SH-SY5Y (cell line): ENCODE data around the gene ITPR3.

Source experiments
- GATA2 ChIP-seq: IDR thresholded peaks from 2 replicates; pipeline ENCODE4 v1.6.1; 2011; ENCODE audit warnings: mild to moderate bottlenecking, low read depth, low read length
- GATA3 ChIP-seq: IDR thresholded peaks from 2 replicates; pipeline ENCODE4 v1.6.1; 2011; ENCODE audit warnings: low read depth, mild to moderate bottlenecking, low read length, moderate library complexity

GRCh38 chr6:33732817-33733708, 111.9 kb downstream of the ITPR3 start:
- no peak for TF ChIP-seq GATA2
- no peak for TF ChIP-seq GATA3
